ENCODE data around the gene TP73.
"Not testable (repeated sequence)": the region's sequence is repeated elsewhere in the genome, so short reads cannot be mapped to it uniquely, and the experiment has no call there.

TP73 gene

GRCh38 chr1:3741566-3742438, 89.5 kb downstream of the TP73 start:
- DNase-seq (ENCODE audit: low read depth, low spot score) = no peak

GRCh38 chr1:3742439-3743298, 90.4 kb downstream of the TP73 start:
- DNase-seq (ENCODE audit: low read depth, low spot score) = no peak

- DNase-seq (ENCODE audit: low read depth, low spot score) = no peak
Measured at GRCh38 chr1:3743421-3743820, 91.1 kb downstream of the TP73 start.

GRCh38 chr1:3743826-3744225, 91.5 kb downstream of the TP73 start:
- DNase-seq (ENCODE audit: low read depth, low spot score) = no peak

- no peak for DNase-seq (ENCODE audit: low read depth, low spot score)
Measured at GRCh38 chr1:3744646-3745045, 92.3 kb downstream of the TP73 start.

GRCh38 chr1:3745071-3745470, 92.8 kb downstream of the TP73 start:
- no peak for DNase-seq (ENCODE audit: low read depth, low spot score)

GRCh38 chr1:3745590-3746381, 93.5 kb downstream of the TP73 start:
- DNase-seq (ENCODE audit: low read depth, low spot score) = no peak

GRCh38 chr1:3746389-3746829, 94.1 kb downstream of the TP73 start:
- no peak for DNase-seq (ENCODE audit: low read depth, low spot score)

GRCh38 chr1:3746830-3747521, 94.7 kb downstream of the TP73 start:
- DNase-seq (ENCODE audit: low read depth, low spot score) = peak; percentile 79

- DNase-seq (ENCODE audit: low read depth, low spot score) = no peak
Measured at GRCh38 chr1:3747522-3747848, 95.2 kb downstream of the TP73 start.

GRCh38 chr1:3747903-3748302, 95.6 kb downstream of the TP73 start:
- no peak for DNase-seq (ENCODE audit: low read depth, low spot score)

- DNase-seq (ENCODE audit: low read depth, low spot score) = not testable (repeated sequence)
Measured at GRCh38 chr1:3748316-3748900, 96.1 kb downstream of the TP73 start.

GRCh38 chr1:3749512-3749911, 97.2 kb downstream of the TP73 start:
- DNase-seq (ENCODE audit: low read depth, low spot score) = no peak

- no peak for DNase-seq (ENCODE audit: low read depth, low spot score)
Measured at GRCh38 chr1:3750741-3751140, 98.4 kb downstream of the TP73 start.

- DNase-seq (ENCODE audit: low read depth, low spot score) = no peak
Measured at GRCh38 chr1:3752400-3752945, 100.2 kb downstream of the TP73 start, which contains the start of gene CCDC27. CCDC27 (plus strand) TSS chr1:3752450; CDS start chr1:3752482, 32 bp downstream.

- DNase-seq (ENCODE audit: low read depth, low spot score) = no peak
Measured at GRCh38 chr1:3753656-3754454, 101.5 kb downstream of the TP73 start.

GRCh38 chr1:3756394-3756793, 104.1 kb downstream of the TP73 start:
- DNase-seq (ENCODE audit: low read depth, low spot score) = no peak

- DNase-seq (ENCODE audit: low read depth, low spot score) = no peak
Measured at GRCh38 chr1:3759164-3759563, 106.8 kb downstream of the TP73 start.

GRCh38 chr1:3759796-3760195, 107.5 kb downstream of the TP73 start:
- no peak for DNase-seq (ENCODE audit: low read depth, low spot score)
